GM13977 (cell line): ENCODE measurements around the gene LGR4.
A peak's percentile ranks its signal among the peaks of the same experiment; 100 is the strongest.
"Not testable (repeated sequence)": the region's sequence is repeated elsewhere in the genome, so short reads cannot be mapped to it uniquely, and the experiment has no call there.

Experiments
- DNase-seq: peaks from one replicate; pipeline ENCODE4 v3.0.0; 2012; ENCODE audit warnings: low spot score
- in situ Hi-C: fragments of 300-500 bp; cut with MboI; formaldehyde crosslinking; loops from one replicate; pipeline ENCODE4 v1.12.0; 2022; ENCODE audit warnings: low sequenced_read_pairs, low pct_unique_long_range_greater_than_20kb, mixed read lengths, inconsistent platforms; ENCODE audit not compliant: unreplicated experiment
- TF ChIP-seq, protein P1 (sequence below): IDR thresholded peaks from 2 replicates; pipeline ENCODE4 v1.5.1; 2012; ENCODE audit warnings: mild to moderate bottlenecking, control low read depth; ENCODE audit not compliant: insufficient read depth; ENCODE audit errors: extremely low read depth, missing control alignments

Gene LGR4, protein sequence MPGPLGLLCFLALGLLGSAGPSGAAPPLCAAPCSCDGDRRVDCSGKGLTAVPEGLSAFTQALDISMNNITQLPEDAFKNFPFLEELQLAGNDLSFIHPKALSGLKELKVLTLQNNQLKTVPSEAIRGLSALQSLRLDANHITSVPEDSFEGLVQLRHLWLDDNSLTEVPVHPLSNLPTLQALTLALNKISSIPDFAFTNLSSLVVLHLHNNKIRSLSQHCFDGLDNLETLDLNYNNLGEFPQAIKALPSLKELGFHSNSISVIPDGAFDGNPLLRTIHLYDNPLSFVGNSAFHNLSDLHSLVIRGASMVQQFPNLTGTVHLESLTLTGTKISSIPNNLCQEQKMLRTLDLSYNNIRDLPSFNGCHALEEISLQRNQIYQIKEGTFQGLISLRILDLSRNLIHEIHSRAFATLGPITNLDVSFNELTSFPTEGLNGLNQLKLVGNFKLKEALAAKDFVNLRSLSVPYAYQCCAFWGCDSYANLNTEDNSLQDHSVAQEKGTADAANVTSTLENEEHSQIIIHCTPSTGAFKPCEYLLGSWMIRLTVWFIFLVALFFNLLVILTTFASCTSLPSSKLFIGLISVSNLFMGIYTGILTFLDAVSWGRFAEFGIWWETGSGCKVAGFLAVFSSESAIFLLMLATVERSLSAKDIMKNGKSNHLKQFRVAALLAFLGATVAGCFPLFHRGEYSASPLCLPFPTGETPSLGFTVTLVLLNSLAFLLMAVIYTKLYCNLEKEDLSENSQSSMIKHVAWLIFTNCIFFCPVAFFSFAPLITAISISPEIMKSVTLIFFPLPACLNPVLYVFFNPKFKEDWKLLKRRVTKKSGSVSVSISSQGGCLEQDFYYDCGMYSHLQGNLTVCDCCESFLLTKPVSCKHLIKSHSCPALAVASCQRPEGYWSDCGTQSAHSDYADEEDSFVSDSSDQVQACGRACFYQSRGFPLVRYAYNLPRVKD

DNA sequence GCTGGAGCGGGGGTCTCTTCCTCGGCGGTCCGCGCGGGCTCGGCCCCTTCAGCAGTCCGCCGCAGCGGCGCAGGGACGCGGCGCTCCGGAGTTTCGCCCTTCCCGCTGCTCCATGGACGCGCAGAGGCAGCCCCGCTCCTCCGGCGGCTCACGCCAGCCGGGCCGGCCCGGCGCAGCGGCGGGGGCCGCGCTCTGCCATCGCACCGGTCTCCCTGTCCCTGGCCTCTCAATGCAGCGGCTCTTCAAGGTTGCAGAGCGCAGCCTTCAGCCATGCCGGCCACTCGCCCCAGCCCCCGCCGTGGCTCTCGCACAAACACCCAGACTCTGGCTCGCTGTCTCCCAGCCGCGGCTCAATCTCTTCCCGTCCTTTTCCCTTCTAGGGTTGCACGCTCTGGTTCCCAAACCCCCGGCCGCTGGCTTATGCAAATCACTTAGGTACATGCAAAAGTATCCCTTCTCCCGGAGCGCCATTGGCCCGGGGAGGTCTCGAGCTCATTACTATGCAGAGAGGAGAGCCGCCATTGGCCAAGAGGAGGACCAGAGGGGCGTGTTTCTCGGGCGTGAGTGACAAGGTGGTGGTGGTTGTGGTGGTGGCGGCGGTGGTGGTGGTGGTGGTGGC, at the start of gene LGR4:
Gene LGR4, minus strand, starts transcription at position 393 of the 619 bp plus-strand sequence. CDS start 488 bp downstream, outside the sequence.
- in situ Hi-C loops = no loop called here
- peak; percentile 73 for DNase-seq
- TF ChIP-seq, protein P1, sequence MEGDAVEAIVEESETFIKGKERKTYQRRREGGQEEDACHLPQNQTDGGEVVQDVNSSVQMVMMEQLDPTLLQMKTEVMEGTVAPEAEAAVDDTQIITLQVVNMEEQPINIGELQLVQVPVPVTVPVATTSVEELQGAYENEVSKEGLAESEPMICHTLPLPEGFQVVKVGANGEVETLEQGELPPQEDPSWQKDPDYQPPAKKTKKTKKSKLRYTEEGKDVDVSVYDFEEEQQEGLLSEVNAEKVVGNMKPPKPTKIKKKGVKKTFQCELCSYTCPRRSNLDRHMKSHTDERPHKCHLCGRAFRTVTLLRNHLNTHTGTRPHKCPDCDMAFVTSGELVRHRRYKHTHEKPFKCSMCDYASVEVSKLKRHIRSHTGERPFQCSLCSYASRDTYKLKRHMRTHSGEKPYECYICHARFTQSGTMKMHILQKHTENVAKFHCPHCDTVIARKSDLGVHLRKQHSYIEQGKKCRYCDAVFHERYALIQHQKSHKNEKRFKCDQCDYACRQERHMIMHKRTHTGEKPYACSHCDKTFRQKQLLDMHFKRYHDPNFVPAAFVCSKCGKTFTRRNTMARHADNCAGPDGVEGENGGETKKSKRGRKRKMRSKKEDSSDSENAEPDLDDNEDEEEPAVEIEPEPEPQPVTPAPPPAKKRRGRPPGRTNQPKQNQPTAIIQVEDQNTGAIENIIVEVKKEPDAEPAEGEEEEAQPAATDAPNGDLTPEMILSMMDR = no peak

- no peak for DNase-seq
- in situ Hi-C loops = no loop called here
- TF ChIP-seq, protein P1 = no peak
These were observed 47.6 kb upstream of the LGR4 start for GRCh38 chr11:27520226-27520625.

- TF ChIP-seq, protein P1 = no peak
- DNase-seq = no peak
- in situ Hi-C loops = no loop called here
These were observed 45.9 kb upstream of the LGR4 start for GRCh38 chr11:27518518-27518917.

DNA sequence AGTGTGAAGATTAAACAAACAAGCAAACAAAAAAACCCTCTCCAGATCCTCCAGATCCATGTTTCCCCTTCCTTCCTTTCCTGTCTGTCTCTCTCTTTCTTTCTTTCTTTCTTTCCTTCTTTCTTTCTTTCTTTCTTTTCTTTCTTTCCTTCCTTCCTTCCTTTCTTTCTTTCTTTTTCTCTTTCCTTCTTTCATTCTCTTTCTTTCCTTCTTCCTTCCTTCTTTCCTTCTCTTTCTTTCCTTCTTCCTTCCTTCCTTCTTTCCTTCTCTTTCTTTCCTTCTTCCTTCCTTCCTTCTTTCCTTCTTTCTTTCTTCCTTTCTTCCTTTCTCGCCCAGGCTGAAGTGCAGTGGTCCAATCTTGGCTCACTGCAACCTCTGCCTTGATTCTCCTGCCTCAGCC, 44.9 kb upstream of the LGR4 start:
- DNase-seq, in situ Hi-C loops: not testable (repeated sequence)

DNA sequence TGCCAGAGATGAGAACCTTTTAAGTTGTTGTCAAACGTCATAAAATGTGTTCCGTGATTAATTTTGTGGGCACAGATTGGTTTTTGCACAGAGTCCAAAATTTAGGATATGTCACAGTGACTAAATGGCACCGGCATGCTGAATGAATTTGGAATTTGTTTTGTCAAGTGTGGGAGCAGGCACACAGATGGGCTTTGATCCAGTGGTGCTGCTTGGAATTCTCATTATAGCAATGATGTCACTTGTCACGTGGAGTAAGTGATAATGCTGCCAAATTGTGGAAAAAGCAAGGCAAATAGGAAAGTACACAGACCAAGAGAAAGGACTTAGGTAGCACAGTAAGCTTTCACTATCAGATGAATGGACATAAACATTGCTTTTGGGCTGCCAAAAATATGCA, 42.0 kb upstream of the LGR4 start:
- DNase-seq = no peak
- in situ Hi-C loops = no loop called here
- TF ChIP-seq, protein P1 = no peak

GRCh38 chr11:27514076-27514475, 41.5 kb upstream of the LGR4 start:
- in situ Hi-C loops = no loop called here
- TF ChIP-seq, protein P1 = no peak

More at GRCh38 chr11:27514076-27514475, 41.5 kb upstream of the LGR4 start:
- DNase-seq = no peak
